GM21576 (cell line): ENCODE measurements around the gene MORC3.
"Not testable (repeated sequence)": the region's sequence is repeated elsewhere in the genome, so short reads cannot be mapped to it uniquely, and the experiment has no call there.

ENCODE experiments used
- ATAC-seq: cut with Tn5 transposase; IDR thresholded peaks from one replicate; pipeline ENCODE4 v1.9.1; 2021; ENCODE audit warnings: mild to moderate bottlenecking, moderate library complexity; ENCODE audit not compliant: unreplicated experiment

The MORC3 gene

DNA sequence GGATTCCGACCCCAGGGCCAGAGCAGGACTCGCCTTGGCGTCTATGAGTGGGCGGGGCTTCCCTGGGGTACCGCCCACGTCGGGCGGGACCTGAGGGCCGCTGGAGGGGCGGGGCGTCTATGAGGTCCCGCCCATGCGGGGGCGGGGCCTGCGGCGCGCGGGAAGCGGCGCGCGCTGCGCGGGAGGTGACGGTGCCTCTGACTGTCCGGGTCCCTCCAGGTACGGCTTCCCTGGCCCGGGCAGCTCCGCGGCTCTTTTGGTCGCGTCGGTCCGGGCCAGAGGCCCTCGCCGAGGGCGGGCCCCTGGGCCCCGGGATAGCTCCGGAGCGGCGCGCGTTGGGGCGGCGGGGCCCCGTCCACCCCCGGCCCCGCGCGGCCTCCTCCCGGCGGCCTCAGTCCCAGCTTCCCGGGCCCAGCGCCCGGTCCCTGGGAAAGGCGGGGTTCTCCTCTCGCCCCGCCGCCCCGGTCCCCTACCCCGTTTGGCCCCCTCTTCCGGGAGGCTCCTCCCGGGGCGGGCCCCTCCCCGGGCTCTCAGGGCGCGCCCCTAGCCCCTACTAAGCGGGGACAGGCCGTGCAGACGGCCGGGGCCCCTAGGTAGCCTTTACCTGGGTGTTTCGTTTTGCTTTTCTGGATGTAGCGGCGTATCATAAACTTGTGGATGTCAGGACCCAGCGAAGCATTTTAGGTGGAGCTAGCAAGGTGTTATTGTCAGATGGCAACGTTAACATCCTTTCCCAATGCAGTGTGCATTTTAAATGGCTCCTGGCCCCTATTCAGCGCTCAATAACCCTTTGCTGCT is 65.4 kb downstream of the MORC3 start, which contains the start of gene CHAF1B:
TSS of gene CHAF1B (plus strand) at position 160 of the 798 bp plus-strand sequence. CDS start 745 bp downstream, outside the sequence.
- peak; percentile 77 for ATAC-seq

DNA sequence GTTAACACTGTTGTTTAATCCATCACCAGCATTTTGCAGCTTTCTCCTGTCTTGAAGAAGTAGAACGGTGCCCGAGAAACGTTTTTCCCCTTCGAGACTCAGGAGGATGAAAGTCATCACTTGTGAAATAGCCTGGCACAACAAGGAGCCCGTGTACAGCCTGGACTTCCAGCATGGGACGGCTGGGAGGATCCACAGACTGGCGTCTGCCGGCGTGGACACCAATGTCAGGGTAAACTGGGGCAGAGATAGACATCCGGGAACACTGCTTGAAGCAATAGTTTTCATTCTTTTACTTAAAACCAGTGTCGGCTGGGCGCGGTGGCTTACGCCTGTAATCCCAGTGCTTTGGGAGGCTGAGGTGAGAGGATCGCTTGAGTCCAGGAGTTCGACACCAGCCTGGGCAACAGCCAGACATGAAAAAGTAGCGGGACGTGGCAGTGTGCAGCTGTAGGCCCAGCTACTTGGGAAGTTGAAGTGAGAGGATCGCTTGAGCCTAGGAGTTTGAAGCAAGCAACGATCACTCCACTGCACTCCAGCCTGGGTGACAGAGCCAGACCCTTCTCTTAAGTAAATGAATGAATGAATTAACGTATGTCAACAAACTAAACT is 66.1 kb downstream of the MORC3 start:
- ATAC-seq: no peak

DNA sequence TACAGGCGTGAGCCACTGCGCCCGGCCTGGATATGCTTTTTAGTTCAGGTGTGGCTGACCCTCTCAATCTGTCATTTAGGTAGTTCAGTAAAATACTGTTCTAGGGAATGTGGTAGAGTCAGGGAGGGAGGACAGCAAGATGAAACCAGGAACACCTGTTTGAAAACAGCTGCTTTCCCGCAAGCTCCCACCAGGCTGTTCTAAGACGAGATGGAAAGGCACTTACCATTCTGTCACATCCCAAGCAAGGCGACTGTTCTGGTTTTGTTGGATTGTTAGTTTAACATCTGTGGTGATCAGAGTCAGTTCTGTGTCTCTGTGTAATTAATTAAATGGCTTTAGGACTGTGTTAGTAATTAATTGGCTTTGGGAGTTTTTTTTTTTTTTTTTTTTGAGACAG is 68.1 kb downstream of the MORC3 start:
- no peak for ATAC-seq

DNA sequence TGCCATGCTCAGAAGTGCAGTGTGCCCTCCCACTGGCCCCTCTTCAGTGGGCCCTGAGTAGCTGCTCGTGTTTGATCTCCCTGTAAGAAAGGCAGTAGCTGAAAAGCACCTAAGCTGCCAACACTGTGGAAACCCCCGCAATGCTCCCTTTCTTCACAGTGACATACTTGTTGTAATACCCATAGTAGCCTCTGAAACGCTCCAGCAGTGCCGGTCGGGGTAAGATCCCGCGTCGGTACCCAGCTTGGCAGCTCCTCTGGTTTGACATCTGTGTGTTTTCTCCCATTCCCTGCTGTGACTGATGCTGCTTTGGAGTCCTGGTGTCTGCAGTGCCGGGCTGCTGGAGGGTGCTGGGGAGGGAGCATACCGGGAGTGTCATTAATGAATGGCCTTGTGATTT is 68.8 kb downstream of the MORC3 start:
- no peak for ATAC-seq

DNA sequence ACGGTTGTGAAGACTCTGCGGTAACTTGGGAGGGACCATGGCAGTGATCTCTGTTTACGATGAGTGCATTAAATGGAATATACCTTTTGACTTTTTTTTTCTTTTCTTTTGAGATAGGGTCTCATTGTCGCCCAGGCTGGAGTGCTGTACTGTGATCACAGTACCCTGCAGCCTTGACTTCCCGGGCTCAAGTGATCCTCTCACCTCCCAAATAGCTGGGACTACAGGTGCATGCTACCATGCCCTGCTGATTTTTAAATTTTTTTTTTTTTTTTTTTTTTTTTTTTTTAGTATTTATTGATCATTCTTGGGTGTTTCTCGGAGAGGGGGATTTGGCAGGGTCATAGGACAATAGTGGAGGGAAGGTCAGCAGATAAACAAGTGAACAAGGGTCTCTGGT is 71.7 kb downstream of the MORC3 start:
- ATAC-seq: not testable (repeated sequence)

DNA sequence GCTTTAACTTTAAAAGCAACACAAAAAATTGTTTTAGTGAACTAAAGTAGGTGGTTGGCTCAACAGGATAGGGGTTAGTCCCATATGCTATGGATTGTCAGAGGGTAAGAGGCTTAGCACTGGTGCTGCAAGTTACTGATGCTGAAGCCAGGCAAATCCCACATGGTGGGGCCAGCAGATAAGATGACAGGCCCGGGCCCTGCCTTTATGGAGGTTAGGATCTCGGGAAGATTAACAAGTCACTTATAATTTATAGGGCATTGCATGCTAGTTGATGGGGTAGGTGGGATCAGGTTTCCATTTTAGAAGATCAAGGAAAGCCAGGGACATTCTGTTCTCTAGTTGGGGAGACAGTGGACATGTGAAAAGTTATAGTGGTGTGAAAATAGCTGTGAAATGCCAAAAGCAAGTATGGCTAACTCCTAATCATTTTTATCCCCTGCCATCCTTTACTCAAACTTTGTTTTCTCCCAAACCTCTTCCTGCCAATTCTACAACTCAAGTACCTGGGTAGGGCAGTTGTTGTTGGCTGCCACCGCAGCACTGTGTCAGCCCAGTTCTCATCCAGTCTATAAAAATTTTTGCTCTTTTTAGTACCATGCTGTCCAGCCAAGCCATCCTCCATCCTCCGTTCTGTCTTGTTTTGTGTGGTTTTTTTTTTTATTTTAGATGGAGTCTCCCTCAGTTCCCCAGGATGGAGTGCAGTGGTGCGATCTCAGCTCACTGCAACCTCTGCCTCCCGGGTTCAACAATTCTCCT is 75.5 kb downstream of the MORC3 start:
- ATAC-seq: no peak

DNA sequence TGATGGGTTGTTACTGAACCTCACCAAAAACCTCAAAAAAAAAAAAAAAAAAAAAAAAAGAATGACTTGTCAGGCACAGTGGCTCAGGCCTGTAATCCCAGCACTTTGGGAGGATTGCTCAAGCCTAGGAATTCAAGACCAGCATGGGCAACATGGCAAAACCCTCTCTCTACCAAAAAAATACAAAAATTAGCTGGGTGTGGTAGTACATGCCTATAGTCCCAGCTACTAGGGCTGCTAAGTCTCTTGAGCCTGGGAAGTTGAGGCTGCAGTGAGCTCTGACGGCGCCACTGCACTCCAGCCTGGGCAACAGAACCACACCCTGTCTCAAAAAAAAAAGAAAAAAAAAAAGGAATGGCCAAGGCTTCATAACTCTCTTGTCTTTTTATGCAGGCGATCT is 76.3 kb downstream of the MORC3 start:
- ATAC-seq: no peak

DNA sequence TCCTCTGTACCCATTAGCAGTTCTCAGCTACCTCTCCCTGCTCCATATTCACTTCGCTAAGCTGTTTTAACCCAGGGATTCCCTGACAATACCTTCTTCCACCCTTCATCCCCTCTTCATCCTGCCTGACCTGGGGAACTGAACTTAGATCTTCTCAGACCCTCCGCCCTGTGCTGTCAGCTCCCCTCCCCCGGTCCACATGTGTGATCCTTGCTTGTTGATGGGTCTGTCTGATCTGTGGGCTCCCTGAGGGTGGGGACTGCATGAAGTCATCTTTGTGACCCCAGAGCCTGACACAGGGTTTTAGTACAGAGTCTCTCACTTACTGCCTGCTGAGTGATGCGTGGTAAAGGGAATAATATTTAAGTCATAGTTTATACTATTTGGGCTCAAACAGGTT is 77.0 kb downstream of the MORC3 start:
- ATAC-seq: no peak

DNA sequence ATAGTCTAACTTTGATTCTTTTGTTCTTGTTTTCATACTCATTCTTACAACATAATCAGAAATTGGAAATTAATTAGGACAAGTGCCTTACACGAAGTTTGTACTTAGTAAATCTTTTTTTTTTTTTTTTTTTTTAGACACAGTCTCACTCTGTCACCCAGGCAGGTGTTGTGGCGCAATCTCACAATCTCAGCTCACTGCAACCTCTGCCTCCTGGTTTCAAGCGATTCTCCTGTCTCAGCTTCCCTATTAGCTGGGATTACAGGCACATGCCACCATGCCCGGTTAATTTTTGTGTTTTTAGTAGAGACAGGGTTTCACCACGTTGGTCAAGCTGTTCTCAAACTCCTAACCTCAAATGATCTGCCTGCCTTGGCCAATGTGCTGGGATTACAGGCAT is 77.6 kb downstream of the MORC3 start:
- ATAC-seq: no peak

DNA sequence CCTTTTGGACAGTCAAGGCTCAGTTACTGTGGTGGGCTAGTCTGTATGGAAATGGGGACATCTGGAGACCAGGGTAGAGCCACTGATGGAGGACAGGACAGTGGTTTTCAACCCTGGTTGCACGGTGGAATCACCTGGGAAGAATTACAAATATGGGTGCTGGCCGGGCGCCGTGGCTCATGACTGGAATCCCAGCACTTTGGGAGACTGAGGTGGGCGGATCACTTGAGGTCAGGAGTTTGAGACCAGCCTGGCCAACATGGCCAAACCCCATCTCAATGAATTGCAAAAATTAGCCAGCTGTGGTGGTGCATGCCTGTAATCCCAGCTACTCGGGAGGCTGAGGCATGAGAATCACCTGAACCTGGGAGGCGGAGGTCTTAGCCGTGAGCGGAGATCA is 79.7 kb downstream of the MORC3 start:
- ATAC-seq: not testable (repeated sequence)

DNA sequence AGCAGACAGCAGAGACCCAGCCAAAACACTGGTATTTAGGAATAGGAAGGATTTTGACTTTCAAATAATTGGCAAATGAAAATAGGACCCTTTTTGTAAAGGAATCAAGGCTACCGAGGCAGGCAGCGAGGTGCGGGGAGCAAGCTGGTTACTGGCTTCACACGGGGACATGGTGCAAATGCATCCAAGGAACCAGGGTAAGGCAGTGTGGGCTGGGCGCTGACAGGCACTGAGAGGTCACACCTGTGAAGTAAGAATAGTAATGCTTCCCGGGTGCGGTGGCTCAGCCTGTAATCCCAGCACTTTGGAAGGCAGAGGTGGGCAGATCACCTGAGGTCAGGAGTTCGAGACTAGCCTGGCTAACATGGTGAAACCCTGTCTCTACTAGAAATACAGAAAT is 80.7 kb downstream of the MORC3 start:
- ATAC-seq: no peak

DNA sequence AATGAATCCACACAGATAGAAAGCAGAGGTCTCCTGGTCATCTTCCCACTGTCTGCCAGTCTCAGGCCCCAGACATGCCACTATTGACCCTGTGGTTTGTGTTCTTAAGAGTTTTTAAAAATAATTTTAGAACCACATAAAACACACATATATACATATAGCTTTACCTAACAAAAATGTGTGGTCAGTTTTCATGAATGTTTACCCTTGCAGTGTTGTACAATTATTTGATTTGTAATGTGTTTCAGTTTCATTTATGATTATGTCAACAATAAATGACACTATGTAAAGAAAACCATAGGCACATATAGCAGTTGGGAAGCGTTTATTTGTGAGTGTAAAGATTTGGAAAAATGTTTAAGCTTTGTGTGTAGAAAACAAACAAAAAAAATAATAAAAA is 82.3 kb downstream of the MORC3 start:
- ATAC-seq: no peak

DNA sequence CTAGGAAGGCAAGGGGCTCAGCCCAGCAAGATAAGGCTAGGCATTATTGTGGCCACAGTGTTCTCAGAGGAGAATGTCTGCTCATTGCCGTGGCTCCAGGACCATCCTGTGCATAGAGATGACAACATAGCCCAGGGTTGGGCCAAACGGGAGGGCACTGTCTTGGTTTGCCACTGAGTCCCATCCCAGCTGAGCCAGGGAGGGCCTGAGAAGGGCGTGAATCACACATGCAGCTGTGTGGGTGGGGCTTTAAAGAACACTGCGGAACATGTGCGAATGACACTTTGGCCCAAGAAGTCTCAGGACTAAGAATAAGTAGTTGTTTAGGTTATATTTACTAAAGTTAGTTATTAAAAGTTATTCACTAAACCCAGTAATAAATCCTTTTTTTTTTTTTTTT is 83.7 kb downstream of the MORC3 start:
- no peak for ATAC-seq

DNA sequence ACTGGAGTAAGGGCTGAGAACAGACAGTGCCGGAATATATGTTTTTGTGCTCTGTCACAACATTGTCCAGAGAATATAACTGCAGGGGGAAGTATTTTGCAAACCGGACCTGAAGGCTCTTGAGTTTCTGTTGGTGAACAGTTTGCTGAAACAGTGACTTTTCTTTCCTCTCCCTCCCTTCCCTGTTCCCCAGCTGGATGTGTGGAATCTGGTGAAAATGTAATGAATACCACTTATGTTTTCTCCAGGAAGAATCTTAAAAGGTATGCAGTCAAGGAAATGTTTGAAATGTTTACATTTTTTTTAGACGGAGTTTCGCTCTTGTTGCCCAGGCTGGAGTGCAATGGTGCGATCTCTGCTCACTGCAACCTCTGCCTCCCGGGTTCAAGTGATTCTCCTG is 88.6 kb downstream of the MORC3 start:
- no peak for ATAC-seq

DNA sequence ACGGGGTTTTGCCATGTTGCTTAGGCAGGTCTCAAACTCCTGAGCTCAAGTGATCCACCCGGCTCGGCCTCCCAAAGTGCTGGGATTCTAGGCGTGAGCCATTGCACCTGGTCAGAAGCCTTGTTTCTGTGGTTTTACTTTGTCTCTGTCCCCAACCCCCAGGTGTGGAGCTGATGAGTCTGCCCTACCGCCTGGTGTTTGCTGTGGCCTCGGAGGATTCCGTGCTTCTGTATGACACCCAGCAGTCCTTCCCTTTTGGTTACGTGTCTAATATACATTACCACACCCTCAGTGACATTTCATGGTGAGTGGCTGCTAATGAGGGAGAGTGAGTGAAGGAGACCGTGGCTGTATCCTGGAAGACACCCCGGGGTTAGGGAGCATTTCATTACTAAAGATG is 91.3 kb downstream of the MORC3 start:
- no peak for ATAC-seq

DNA sequence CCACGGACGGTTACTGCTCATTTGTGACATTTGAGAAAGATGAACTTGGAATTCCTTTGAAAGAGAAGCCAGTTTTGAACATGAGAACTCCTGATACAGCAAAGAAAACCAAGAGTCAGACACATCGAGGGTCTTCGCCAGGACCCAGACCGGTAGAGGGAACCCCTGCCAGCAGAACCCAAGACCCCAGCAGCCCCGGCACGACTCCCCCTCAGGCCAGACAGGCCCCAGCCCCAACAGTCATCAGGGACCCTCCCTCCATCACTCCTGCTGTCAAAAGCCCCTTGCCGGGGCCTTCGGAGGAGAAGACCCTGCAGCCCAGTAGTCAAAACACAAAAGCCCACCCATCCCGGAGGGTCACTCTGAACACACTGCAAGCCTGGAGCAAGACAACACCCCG is 92.9 kb downstream of the MORC3 start:
- no peak for ATAC-seq

DNA sequence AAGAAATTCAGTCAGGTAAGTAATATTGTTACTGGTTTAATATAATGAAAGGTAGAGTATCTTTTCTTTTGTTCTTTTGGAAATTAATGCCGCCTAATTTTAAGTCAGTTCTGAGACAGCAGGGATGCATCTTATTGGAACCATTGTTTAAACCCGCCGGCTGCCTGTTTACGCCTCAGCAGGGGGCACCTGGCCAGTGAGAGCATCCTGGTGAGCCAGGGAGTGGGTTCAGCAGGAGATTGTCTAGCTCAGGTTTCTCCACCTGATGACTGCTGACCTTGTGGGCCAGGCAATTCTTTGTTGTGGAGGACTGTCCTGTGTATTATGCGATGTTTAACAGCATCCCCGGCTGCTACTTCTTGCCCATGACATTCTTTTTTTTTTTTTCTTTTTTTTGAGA is 95.4 kb downstream of the MORC3 start:
- ATAC-seq: no peak

DNA sequence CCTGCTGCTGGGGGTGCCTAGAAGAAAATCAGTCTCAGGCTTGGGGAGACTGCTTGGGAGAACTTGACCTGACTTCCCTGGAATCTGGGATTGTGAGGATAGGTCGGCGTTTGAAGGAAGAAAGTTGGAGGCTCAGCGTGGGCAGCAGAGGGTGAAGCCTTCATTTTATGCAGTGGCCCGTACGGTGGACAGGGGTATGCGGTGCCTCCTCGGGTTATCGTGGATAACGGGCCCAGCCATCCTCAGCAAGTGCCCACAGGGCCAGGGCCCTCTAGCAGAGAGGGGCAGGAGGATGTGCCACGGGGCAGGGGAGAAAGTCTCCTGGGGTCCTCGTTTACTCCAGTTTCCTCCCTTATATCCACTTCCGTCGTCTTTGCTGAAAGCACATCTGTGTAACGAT is 99.2 kb downstream of the MORC3 start:
- no peak for ATAC-seq

DNA sequence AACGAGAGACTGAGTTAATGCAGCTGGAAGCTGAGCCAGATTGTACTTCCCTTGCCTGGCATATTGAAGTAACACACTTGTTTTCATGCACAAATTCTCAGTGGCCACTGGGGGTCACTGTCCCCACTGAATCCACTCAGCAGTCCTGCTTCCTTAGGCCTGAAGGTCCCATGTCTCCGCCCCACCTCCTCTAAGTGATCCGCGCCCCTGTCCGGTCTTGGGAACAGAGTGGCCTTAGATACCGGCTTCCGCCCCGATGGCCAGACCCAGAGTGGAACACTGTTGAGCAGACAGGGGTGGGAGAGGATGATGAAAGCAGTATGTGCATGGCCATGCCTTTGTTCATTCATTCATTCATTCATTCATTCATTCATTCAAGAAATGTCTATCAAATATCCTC is 100.0 kb downstream of the MORC3 start:
- peak; percentile 60 for ATAC-seq

DNA sequence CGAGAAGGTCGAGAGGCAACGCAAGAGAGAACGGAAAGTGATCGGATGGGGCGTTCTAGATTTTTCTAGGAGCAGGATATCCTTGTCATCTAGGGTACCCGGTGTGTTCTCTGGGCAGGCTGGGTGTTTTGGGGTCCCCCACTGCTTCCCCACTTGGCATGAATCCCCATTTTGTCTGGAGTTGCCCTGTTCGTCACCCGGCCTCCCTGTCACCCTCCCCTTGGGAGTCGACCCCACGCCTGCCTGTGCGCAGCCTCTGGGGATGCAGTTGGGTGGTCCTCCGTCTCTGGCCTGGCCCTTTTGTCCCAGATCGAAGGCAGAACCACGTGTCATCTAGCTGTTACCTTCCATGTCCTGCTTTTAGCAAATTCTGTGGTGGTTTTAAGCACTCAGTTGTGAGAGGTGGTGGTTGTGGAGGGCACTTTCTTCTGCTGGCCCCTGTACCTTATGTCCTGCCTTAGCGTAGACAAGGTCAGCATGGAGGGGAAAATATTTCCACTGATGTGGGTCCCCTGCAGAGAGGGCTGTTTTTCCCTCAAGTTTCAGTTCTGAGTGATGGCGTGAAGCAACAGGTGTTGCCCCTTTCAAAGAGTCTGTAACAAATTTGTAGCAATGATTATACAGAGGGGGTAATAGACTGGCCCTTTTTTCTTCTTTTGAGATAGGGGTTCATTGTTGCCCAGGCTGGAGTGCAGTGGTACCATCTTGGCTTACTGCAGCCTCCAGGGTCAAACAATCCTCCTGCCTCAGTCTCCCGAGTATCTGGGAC is 100.8 kb downstream of the MORC3 start:
- no peak for ATAC-seq
